NCI-H2227 treated with DMSO at 0.1 percent for 48 hours (cell line): Measurements from ENCODE around the gene FEM1C.

Experiments used
- DNase-seq: peaks from one replicate; lab custom pipeline; 2025; lab: John Stamatoyannopoulos, UW

Gene FEM1C

GRCh38 chr5:115544436-115545350 is at the start of gene FEM1C:
Gene FEM1C (minus strand): TSS chr5:115544775. CDS start chr5:115543493, 1,282 bp downstream.
- DNase-seq: peak; percentile 93

- DNase-seq: no peak
These were observed 44.5 kb upstream of the FEM1C start for GRCh38 chr5:115589043-115589442.

GRCh38 chr5:115588640-115589039 is 44.1 kb upstream of the FEM1C start:
- no peak for DNase-seq

- DNase-seq: peak; percentile 30
These were observed 42.1 kb upstream of the FEM1C start for GRCh38 chr5:115586525-115587146.

- DNase-seq: no peak
These were observed 40.7 kb upstream of the FEM1C start for GRCh38 chr5:115585265-115585664.

GRCh38 chr5:115584501-115584900 is 39.9 kb upstream of the FEM1C start:
- no peak for DNase-seq

- no peak for DNase-seq
These were observed 38.9 kb upstream of the FEM1C start for GRCh38 chr5:115583474-115583873.

- no peak for DNase-seq
These were observed 36.4 kb upstream of the FEM1C start for GRCh38 chr5:115580941-115581340.

GRCh38 chr5:115579747-115580173 is 35.2 kb upstream of the FEM1C start:
- DNase-seq: no peak

- DNase-seq: no peak
These were observed 34.6 kb upstream of the FEM1C start for GRCh38 chr5:115579216-115579615.

GRCh38 chr5:115578657-115579056 is 34.1 kb upstream of the FEM1C start:
- no peak for DNase-seq

GRCh38 chr5:115577741-115578140 is 33.2 kb upstream of the FEM1C start:
- DNase-seq: no peak

GRCh38 chr5:115577329-115577728 is 32.8 kb upstream of the FEM1C start:
- DNase-seq: no peak

- no peak for DNase-seq
These were observed 30.8 kb upstream of the FEM1C start for GRCh38 chr5:115575167-115576070.

- peak; percentile 3 for DNase-seq
These were observed 28.6 kb upstream of the FEM1C start for GRCh38 chr5:115573133-115573532.

GRCh38 chr5:115571441-115571878 is 26.9 kb upstream of the FEM1C start:
- no peak for DNase-seq

- no peak for DNase-seq
These were observed 24.1 kb upstream of the FEM1C start for GRCh38 chr5:115568668-115569067.

GRCh38 chr5:115565233-115565632 is 20.7 kb upstream of the FEM1C start:
- no peak for DNase-seq

GRCh38 chr5:115561176-115561575 is 16.6 kb upstream of the FEM1C start:
- DNase-seq: no peak

GRCh38 chr5:115559524-115559923 is 14.9 kb upstream of the FEM1C start:
- no peak for DNase-seq

GRCh38 chr5:115558388-115558956 is 13.9 kb upstream of the FEM1C start:
- DNase-seq: no peak
